Stimulated activated naive B cell treated with anti-CD40 and anti-IgM and Interleukin-4, amounts not matched to agents 10 μg/mL and 1 μg/mL and 100 μg/mL, for 72 hours (primary cell): ENCODE data around the gene AEBP2.
"Not testable (repeated sequence)": the region's sequence is repeated elsewhere in the genome, so short reads cannot be mapped to it uniquely, and the experiment has no call there.

ENCODE experiments used
- ATAC-seq, 2 donors: fragments of 150-1000 bp; cut with Tn5 transposase; replicated peaks; 2 replicates each; pipeline ENCODE4 v1.10.0; 2021; ENCODE audit warnings: moderate library complexity in 1 of 2
- DNase-seq: peaks from one replicate; pipeline ENCODE4 v3.0.0; 2021
- H3K27ac Mint-ChIP-seq: one replicate; pipeline ENCODE4 v1.8.0; 2022; ENCODE audit warnings: mild to moderate bottlenecking, mixed read lengths
- H3K27me3 Mint-ChIP-seq, 2 donors: one replicate each; pipeline ENCODE4 v1.8.0; 2022; ENCODE audit warnings: mixed read lengths in 2 of 2
- H3K36me3 Mint-ChIP-seq, 2 donors: one replicate each; pipeline ENCODE4 v1.8.0; 2022; ENCODE audit warnings: mixed read lengths in 2 of 2, mild to moderate bottlenecking in 1 of 2
- H3K4me1 Mint-ChIP-seq, 2 donors: one replicate each; pipeline ENCODE4 v1.8.0; 2022; ENCODE audit warnings: mixed read lengths in 2 of 2, mild to moderate bottlenecking in 1 of 2
- H3K4me3 Mint-ChIP-seq, 2 donors: one replicate each; pipeline ENCODE4 v1.8.0; 2022; ENCODE audit warnings: mild to moderate bottlenecking in 2 of 2, mixed read lengths in 2 of 2, moderate library complexity in 1 of 2
- H3K9me3 Mint-ChIP-seq, 2 donors: one replicate each; pipeline ENCODE4 v1.8.0; 2022; ENCODE audit warnings: mixed read lengths in 2 of 2, mild to moderate bottlenecking in 1 of 2

Gene AEBP2, protein sequence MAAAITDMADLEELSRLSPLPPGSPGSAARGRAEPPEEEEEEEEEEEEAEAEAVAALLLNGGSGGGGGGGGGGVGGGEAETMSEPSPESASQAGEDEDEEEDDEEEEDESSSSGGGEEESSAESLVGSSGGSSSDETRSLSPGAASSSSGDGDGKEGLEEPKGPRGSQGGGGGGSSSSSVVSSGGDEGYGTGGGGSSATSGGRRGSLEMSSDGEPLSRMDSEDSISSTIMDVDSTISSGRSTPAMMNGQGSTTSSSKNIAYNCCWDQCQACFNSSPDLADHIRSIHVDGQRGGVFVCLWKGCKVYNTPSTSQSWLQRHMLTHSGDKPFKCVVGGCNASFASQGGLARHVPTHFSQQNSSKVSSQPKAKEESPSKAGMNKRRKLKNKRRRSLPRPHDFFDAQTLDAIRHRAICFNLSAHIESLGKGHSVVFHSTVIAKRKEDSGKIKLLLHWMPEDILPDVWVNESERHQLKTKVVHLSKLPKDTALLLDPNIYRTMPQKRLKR

DNA sequence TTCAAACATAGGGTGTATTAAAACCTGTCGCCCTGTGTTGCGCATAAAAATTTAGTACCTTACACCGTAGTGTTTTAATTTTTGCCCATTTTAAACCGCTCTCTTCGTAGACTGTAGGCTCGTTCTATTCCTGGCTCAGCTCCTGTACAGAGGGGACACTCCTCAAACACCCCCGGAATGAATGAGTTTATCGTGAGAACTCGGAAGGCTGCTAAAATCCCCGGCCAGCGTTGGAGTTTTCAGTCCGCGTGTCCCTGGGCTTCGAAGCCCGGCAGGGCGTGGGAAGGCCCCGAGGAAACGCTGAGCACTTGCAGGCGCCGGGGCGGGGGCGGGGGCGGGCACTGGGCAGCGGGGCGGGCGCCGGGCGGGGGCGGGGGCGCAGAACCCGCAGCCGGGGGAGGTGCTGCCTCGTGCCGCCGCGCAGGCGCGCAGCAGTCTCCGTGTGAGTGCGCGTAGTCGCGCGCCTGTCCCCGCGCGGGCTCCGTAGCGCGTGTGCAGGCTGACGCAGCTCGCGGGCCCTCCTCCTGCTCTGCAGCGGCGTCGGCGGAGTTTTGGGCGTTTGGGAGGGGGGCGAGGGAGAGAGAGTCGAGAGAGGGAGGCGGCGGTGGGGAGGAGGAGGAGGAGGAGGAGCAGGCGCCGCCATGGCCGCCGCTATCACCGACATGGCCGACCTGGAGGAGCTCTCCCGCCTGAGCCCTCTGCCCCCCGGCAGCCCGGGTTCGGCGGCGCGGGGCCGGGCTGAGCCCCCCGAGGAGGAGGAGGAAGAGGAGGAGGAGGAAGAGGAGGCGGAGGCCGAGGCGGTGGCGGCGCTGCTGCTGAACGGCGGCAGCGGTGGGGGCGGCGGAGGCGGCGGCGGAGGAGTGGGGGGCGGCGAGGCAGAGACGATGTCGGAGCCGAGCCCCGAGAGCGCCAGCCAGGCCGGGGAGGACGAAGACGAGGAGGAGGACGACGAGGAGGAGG lies at the start of gene AEBP2:
AEBP2 (plus strand) TSS at position 434 of the 960 bp plus-strand sequence; CDS start at position 642, 208 bp downstream.
- H3K9me3 Mint-ChIP-seq = peaks cover 3 to 5% of the 10 kb centered on the region in 2 donors
- H3K27ac Mint-ChIP-seq = peak within 1 kb of the TSS; percentile 98
- peak; percentile 86 for DNase-seq
- peak; percentile 85 to 90 for ATAC-seq
- peaks cover 19 to 35% of the 10 kb centered on the region in 2 donors for H3K36me3 Mint-ChIP-seq
- no peaks in the 10 kb centered on the region for H3K27me3 Mint-ChIP-seq
- H3K4me1 Mint-ChIP-seq = peaks cover 9 to 19% of the 10 kb centered on the region in 2 donors
- H3K4me3 Mint-ChIP-seq = peak within 1 kb of the TSS; percentile 93 to 97

DNA sequence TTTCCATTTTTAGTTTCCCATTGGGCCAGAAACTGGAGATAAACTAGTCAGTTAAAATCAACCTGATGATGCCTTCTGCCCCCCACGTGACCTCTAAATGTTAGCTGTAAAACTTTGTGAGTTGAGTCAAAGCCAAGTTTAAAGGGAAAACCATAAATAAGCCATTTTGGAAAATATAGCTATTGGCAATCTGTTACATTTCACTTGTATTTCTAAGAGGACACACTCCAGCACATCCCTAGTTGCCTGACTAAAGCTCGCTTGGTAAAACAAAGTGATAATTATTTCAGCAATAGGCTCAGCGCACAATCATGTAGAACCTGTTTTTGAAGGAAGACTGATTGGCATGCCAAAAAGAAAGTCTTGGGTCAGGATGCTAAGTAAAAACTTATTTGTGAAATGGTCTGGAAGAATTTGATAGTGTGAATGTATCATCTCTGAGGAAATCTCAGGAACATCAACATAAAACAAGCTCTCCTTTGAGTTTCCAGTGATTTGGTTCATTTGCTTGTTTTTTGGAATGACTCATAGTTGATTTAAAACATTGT lies 49.2 kb upstream of the AEBP2 start:
- Mint-ChIP-seq H3K9me3 (no peaks in the 10 kb centered on the region), H3K4me3 (no peak overlapping the region), H3K27me3 (no peaks in the 10 kb centered on the region), H3K4me1 (no peaks in the 10 kb centered on the region), H3K27ac (no peak overlapping the region), H3K36me3 (no peaks in the 10 kb centered on the region)
- ATAC-seq (no peak), DNase-seq (no peak)

DNA sequence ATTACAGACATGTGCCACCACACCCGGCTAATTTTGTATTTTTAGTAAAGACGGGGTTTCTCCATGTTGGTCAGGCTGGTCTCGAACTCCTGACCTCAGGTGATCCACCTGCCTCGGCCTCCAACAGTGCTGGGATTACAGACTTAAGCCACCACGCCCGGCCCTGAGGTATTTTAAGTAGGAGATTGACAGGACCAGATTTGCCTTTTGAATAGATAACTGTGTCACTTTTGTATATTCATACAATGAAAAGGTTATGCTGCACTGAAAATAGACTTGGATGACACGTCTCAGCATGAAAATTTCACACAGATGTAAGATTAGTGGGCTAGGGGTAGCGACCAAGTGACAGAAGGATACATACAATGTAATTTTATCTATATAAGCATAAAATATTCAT lies 46.6 kb upstream of the AEBP2 start:
- not testable (repeated sequence) for DNase-seq, H3K27me3 Mint-ChIP-seq, H3K4me1 Mint-ChIP-seq, H3K9me3 Mint-ChIP-seq, ATAC-seq, H3K4me3 Mint-ChIP-seq, H3K27ac Mint-ChIP-seq, H3K36me3 Mint-ChIP-seq

DNA sequence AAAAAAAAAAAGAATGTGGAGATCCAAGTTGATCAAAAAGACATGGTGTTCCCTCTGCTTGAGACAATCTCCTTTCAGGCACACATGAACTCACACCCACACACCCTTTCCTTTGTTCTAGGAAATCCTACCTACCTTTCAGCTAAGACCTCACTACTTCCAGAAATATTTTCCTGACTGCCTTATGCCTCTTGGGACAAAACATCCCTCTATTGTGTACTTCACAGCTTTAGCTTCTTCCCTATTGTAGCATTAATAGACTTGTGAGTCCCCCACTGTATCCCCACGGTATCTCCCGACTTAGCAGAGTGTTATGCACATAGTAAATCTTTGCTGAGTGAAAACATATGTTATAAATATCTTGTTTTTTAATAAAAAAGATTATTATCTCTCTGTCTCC lies 44.9 kb upstream of the AEBP2 start:
- Mint-ChIP-seq H3K9me3 (peaks cover 0 to 2% of the 10 kb centered on the region in 2 donors), H3K27me3 (no peaks in the 10 kb centered on the region), H3K27ac (no peak overlapping the region), H3K4me1 (no peaks in the 10 kb centered on the region), H3K36me3 (no peaks in the 10 kb centered on the region), H3K4me3 (no peak overlapping the region)
- no peak for ATAC-seq
- no peak for DNase-seq

DNA sequence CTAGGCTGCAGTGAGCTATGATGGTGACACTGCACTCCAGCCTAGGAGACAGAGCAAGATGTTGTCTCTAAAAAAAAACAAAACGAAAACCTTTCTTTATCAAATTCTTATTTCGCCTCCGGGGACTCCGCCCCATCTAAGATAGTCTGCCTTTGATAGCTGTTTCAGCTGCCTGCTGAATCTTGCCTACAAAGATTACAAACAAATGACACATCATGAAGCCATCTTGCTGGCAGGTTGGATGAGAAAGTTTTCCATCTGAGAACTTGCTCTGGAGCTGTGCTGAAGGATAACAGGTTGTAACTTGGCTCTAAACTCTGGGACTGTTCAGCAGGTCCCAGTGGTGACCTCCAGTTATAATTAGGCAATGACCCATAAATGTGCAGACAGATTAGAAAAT lies 41.8 kb upstream of the AEBP2 start:
- H3K27ac Mint-ChIP-seq = no peak overlapping the region
- H3K4me3 Mint-ChIP-seq = no peak overlapping the region
- no peaks in the 10 kb centered on the region for H3K36me3 Mint-ChIP-seq
- H3K4me1 Mint-ChIP-seq = no peaks in the 10 kb centered on the region
- peaks cover 0 to 2% of the 10 kb centered on the region in 2 donors for H3K9me3 Mint-ChIP-seq
- DNase-seq (no peak), ATAC-seq (no peak)
- no peaks in the 10 kb centered on the region for H3K27me3 Mint-ChIP-seq

DNA sequence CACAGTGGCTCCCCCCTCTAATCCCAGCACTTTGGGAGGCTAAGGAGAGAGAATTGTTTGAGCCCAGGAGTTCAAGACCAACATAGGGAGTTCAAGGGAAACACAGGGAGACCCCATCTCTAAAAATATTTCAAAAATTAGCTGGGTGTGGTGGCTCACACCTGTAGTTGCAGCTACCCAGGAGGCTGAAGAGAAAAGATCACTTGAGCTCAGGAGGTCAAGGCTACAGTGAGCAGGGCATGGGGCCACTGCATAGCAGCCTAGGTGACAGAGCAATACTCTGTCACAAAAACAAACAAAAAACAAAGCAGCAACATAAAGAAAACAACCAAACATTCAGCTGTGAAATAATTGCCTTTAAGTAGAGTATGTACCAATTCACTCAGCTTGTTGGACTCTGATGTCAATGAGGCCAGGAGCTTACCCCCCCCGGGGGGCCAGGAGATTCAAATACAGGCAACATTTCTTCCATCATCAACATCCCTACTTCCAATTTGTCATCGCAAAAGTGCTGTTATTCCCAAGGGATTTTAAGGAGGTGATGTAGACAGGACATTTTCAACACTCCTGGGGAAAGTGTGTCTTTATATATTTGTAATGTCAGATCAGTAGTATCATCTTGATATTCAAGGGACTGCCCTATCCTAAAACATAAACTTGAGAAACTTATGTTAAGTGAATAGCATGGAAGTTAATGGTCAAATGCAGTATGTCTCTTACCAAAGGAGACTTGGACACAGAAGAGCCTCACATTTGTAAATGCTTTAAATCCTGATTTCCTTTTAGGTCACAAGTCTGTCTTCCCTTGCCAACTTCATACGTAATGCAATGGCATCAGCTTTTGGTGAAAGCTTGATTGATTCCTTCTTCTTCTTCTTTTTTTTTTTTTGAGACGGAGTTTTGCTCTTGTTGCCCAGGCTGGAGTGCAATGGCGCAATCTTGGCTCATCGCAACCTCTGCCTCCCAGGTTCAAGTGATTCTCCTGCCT lies 40.6 kb upstream of the AEBP2 start:
- ATAC-seq (no peak), DNase-seq (no peak)
- H3K4me1 Mint-ChIP-seq = no peaks in the 10 kb centered on the region
- H3K9me3 Mint-ChIP-seq = peaks cover 0 to 2% of the 10 kb centered on the region in 2 donors
- H3K27ac Mint-ChIP-seq = no peak overlapping the region
- H3K4me3 Mint-ChIP-seq = no peak overlapping the region
- no peaks in the 10 kb centered on the region for H3K36me3 Mint-ChIP-seq
- no peaks in the 10 kb centered on the region for H3K27me3 Mint-ChIP-seq

DNA sequence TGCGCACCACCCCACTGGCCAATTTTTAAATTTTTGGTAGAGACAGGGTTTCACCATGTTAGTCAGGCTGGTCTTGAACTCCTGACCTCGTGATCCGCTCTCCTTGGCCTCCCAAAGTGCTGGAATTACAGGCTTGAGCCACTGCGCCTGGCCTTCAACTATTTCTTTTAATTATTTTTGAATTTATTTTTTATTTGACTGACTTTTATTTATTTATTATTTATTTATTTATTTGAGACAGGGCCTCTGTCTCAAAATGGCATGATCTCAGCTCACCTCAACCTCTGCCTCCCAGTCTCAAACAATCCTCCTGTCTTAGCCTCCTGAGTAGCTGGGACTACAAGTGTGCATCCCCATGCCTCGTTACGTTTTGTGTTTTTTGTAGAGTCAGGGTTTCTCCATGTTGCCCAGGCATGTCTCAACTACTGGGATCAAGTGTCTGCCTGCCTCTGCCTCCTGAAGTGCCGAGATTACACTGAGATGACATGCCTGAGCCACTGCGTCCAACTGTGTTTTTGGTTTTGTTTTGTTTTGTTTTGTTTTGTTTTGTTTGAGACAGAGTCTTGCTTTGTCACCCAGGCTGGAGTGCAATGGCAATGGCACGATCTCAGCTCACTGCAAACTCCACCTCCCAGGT lies 38.5 kb upstream of the AEBP2 start:
- not testable (repeated sequence) for H3K27me3 Mint-ChIP-seq, H3K36me3 Mint-ChIP-seq, H3K9me3 Mint-ChIP-seq, H3K4me1 Mint-ChIP-seq, DNase-seq, H3K4me3 Mint-ChIP-seq, ATAC-seq, H3K27ac Mint-ChIP-seq

DNA sequence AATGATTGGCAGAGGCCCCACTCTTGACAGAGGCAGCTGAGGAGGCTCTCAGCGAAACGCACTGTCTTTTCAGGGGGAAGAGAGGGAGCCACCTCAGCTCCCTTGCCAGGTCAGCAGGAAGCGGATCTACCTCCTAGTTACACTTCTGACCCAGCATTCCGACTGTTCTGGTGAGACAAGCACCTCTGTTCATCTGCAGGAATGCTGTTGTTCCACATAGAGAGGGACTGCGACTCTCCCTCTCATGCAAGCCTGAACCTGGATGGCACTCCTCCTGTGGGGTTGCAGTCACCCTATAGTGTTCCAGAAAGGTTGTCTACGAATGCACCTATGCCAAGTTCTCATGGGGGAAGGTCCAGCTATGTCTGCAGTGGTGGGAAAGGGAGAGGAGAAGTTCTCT lies 37.1 kb upstream of the AEBP2 start:
- H3K27me3 Mint-ChIP-seq = peaks cover 0 to 3% of the 10 kb centered on the region in 2 donors
- no peak overlapping the region for H3K4me3 Mint-ChIP-seq
- no peaks in the 10 kb centered on the region for H3K4me1 Mint-ChIP-seq
- DNase-seq (no peak), ATAC-seq (no peak)
- no peak overlapping the region for H3K27ac Mint-ChIP-seq
- H3K36me3 Mint-ChIP-seq = peaks cover 2 to 3% of the 10 kb centered on the region in 2 donors
- peaks cover 4 to 5% of the 10 kb centered on the region in 2 donors for H3K9me3 Mint-ChIP-seq

DNA sequence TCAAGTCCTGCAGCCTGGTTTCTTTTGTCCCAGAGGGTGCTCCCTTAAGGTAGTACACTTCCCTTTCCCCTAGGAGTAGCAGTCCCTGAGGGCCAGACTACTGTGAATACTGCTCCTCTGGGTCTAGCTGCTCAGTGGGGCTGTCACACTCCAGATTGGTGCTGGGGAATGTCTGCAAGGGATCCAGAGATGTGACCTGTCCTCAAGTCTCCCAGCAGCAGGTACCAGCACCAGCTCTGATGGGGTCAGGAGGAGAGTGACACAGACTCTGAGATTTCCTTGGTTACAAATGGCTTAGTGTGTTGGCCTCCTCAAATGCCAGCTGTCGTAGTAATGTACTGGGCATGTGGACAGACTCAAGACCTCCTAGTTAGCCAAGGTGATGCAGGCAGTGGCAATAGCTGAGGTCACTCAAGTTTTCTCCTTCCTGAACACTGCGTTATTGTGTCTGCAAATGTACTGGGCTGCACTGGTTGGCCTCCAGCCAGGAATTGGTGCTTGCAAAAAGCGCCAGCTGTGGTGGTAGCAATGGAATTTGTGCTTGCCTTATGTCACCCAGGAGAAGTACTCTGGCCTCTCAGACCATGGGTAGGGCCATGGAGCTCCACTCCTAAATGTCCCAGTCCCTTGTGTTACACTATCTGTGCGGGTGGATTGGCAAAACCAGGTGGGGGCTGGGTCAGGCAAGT lies 36.4 kb upstream of the AEBP2 start:
- no peaks in the 10 kb centered on the region for H3K4me1 Mint-ChIP-seq
- ATAC-seq (no peak), DNase-seq (no peak)
- peaks cover 2 to 3% of the 10 kb centered on the region in 2 donors for H3K36me3 Mint-ChIP-seq
- no peak overlapping the region for H3K27ac Mint-ChIP-seq
- peaks cover 0 to 3% of the 10 kb centered on the region in 2 donors for H3K27me3 Mint-ChIP-seq
- no peak overlapping the region for H3K4me3 Mint-ChIP-seq
- peaks cover 2 to 5% of the 10 kb centered on the region in 2 donors for H3K9me3 Mint-ChIP-seq

DNA sequence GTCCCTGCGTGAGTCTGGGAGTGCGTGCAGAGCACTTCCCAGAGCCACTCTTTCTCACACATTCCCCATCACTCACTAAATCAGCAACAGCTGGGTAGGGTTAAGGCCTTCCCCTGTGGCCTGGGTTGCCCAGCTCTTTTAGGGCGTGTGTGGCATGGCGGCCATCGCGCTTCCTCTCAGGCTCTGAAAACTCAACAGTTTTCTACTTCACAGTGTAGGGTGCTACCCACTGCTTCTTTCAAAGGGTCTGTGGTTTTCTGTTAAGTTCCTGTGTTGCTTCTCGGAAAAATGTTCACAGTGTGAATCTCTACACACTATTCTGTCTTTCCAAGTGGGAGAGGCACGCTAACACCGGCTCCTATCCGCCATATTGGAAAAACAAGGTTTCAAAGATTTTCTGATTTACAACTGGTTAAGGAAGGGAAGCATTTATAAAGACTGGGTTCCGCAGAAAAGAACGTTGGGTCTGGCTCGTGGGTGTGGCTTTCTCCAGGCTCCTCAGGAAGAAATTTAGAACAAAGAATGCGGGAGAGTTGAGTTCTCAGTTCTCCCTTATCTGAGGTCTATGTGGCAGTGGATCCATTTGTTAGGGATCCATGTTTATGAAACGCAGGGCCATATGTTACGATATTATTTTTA lies 34.9 kb upstream of the AEBP2 start:
- Mint-ChIP-seq H3K27ac (no peak overlapping the region), H3K4me3 (no peak overlapping the region), H3K27me3 (peaks cover 0 to 3% of the 10 kb centered on the region in 2 donors)

DNA sequence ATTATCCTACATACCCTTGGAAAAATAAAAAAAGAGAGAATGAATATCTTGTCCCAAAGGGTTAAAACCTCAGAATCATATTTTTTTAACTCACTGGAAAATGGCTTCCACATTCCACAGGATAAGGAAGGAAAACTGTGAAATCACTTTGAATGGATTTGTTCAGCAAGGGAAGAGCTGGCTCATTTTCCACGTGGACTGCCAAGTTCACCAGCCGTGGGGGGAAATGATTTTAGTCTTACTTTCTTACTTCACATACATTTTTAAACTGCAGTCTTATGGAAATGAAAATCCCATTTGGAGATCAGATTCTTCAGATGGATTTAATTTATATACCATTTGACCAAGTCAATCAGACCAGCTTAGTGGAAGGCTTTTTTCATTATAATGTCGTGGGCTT lies 29.9 kb upstream of the AEBP2 start:
- Mint-ChIP-seq H3K36me3 (no peaks in the 10 kb centered on the region), H3K4me1 (no peaks in the 10 kb centered on the region), H3K27ac (no peak overlapping the region), H3K4me3 (no peak overlapping the region), H3K9me3 (peaks cover 0 to under 1% of the 10 kb centered on the region in 2 donors), H3K27me3 (no peaks in the 10 kb centered on the region)
- DNase-seq (no peak), ATAC-seq (no peak)

More for the DNA sequence above, 34.9 kb upstream of the AEBP2 start:
- DNase-seq (no peak), ATAC-seq (no peak)
- Mint-ChIP-seq H3K36me3 (peaks cover 2 to 3% of the 10 kb centered on the region in 2 donors), H3K4me1 (no peaks in the 10 kb centered on the region), H3K9me3 (peaks cover 2 to 5% of the 10 kb centered on the region in 2 donors)

DNA sequence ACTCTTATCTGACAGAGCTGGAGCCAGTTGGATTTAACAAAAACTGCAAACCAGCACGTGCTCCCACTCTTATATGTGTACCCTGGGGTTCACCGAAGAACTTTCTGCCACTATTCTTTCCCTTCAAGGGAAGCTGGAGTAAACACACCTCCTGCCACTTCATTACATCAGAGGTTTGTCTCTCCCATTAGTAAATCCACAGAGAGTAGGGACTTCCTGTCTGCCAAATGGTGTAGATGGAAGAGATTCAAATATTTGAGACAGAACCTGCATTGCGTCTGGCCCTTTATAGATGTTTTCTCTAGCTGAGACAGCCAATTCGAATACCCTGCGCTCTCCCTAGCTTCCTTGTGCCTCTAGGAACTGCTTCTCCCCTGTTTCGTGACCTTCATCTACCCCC lies 29.1 kb upstream of the AEBP2 start:
- no peak overlapping the region for H3K27ac Mint-ChIP-seq
- H3K9me3 Mint-ChIP-seq = no peaks in the 10 kb centered on the region
- no peaks in the 10 kb centered on the region for H3K36me3 Mint-ChIP-seq
- no peak for ATAC-seq
- no peak overlapping the region for H3K4me3 Mint-ChIP-seq
- DNase-seq = no peak
- H3K4me1 Mint-ChIP-seq = no peaks in the 10 kb centered on the region
- no peaks in the 10 kb centered on the region for H3K27me3 Mint-ChIP-seq
